Effector CD8-positive, alpha-beta T cell (primary cell): ENCODE measurements around the gene MDM1.

ENCODE experiments used
- DNase-seq: peaks from one replicate; lab custom pipeline; 2025; lab: John Stamatoyannopoulos, UW

Gene MDM1

GRCh38 chr12:68356986-68357385, 24.8 kb upstream of the MDM1 start:
- no peak for DNase-seq

- DNase-seq, result no peak
These were observed 24.0 kb upstream of the MDM1 start for GRCh38 chr12:68356060-68356695.

- no peak for DNase-seq
These were observed 22.9 kb upstream of the MDM1 start for GRCh38 chr12:68354977-68355541.

- DNase-seq, result no peak
These were observed 19.9 kb upstream of the MDM1 start for GRCh38 chr12:68352067-68352466.

GRCh38 chr12:68350753-68351152, 18.6 kb upstream of the MDM1 start:
- no peak for DNase-seq

- no peak for DNase-seq
These were observed 17.9 kb upstream of the MDM1 start for GRCh38 chr12:68349921-68350606.

GRCh38 chr12:68349220-68349621, 17.1 kb upstream of the MDM1 start:
- DNase-seq, result no peak

GRCh38 chr12:68348419-68348818, 16.3 kb upstream of the MDM1 start:
- DNase-seq, result no peak

GRCh38 chr12:68345763-68346162, 13.6 kb upstream of the MDM1 start:
- DNase-seq, result no peak

- DNase-seq, result no peak
These were observed 12.0 kb upstream of the MDM1 start for GRCh38 chr12:68344126-68344525.

GRCh38 chr12:68342966-68343365, 10.8 kb upstream of the MDM1 start:
- DNase-seq, result no peak

- DNase-seq, result no peak
These were observed 9.7 kb upstream of the MDM1 start for GRCh38 chr12:68341822-68342221.

GRCh38 chr12:68340404-68341270, 8.5 kb upstream of the MDM1 start:
- no peak for DNase-seq

- DNase-seq, result no peak
These were observed 4.7 kb upstream of the MDM1 start for GRCh38 chr12:68336889-68337303.

- DNase-seq, result no peak
These were observed 3.3 kb upstream of the MDM1 start for GRCh38 chr12:68335462-68335861.

- DNase-seq, result no peak
These were observed 2.0 kb upstream of the MDM1 start for GRCh38 chr12:68334132-68334531.

- no peak for DNase-seq
These were observed 817 bp upstream of the MDM1 start for GRCh38 chr12:68332728-68333630.

GRCh38 chr12:68331500-68331868, 678 bp downstream of the MDM1 start:
- DNase-seq, result no peak

- DNase-seq, result no peak
These were observed 4.3 kb downstream of the MDM1 start for GRCh38 chr12:68327896-68328295.

- no peak for DNase-seq
These were observed 5.4 kb downstream of the MDM1 start for GRCh38 chr12:68326716-68327115.

- no peak for DNase-seq
These were observed 6.2 kb downstream of the MDM1 start for GRCh38 chr12:68325966-68326365.

GRCh38 chr12:68324531-68324930, 7.6 kb downstream of the MDM1 start:
- no peak for DNase-seq
